Hematopoietic multipotent progenitor cell treated with erythropoietin and hydrocortisone succinate and interleukin-3 and kit ligand, for 17 days (in vitro differentiated cells): ENCODE measurements around the gene NAV2.

Source experiments
- DNase-seq: peaks from one replicate; pipeline ENCODE4 v3.0.0-alpha.2; 2015; ENCODE audit warnings: low spot score

Gene NAV2

GRCh38 chr11:19834771-19835170 lies 122.1 kb downstream of the NAV2 start:
- DNase-seq = no peak

GRCh38 chr11:19836666-19837065 lies 124.0 kb downstream of the NAV2 start:
- no peak for DNase-seq

- DNase-seq = no peak
Observed at GRCh38 chr11:19838994-19839768, 126.5 kb downstream of the NAV2 start.

DNA sequence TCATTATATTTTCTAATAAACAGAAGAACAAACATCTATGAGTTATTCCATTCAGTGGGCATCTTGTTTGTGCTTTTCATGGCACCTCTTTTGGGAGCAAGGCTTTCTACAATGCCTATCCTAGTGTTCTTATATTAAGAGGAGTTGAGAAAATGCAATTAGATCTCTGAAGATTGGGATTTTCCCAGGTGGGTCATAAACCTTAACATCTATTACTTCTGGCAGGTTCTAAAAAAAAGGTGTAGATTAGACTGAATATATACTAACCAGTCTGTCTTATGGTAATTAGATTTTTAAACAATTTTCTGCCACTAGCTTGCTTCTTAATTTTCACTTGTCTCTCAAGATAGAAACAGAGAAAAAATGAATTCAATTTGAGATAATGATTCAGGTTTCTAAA lies 128.3 kb downstream of the NAV2 start:
- no peak for DNase-seq

- no peak for DNase-seq
Observed at GRCh38 chr11:19842505-19842904, 129.9 kb downstream of the NAV2 start.

- DNase-seq = no peak
Observed at GRCh38 chr11:19843079-19843478, 130.4 kb downstream of the NAV2 start.

DNA sequence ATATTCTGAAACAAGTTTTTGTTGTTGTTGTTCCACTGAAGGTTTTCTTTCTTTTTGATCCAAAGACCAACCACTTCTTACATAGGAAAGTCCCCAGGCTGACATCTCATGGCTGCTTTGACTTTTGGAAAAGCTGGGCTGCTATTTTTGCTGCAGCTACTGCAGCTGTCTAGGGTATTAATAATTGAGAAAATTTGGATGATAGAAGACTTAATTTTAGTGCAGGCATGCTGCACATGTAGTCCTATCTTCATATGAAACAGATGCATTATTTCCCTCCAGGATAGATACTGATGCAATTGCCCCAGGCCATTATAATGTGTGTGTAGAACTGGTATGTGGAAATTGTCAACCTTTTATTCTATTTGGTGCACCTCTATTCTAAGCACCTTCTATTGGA lies 131.4 kb downstream of the NAV2 start:
- no peak for DNase-seq

DNA sequence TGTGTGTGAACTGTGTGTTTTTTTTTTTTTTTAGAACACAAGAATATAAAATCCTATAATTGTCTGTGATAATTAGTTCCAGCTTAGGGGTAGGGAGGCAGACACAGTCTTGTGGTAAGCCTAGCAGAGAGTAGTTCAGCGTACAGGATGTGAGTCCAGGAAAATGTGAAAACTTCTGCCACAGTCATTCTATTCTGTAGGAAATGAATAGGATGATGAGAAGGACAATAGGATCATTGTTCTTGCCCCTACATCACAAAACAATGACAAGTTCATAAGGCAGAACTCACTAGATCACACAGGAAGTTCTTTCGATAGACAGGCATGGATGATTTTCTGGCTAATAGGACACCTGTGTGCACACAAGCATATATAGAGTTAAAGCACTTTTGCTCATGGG lies 132.2 kb downstream of the NAV2 start:
- DNase-seq = no peak

DNA sequence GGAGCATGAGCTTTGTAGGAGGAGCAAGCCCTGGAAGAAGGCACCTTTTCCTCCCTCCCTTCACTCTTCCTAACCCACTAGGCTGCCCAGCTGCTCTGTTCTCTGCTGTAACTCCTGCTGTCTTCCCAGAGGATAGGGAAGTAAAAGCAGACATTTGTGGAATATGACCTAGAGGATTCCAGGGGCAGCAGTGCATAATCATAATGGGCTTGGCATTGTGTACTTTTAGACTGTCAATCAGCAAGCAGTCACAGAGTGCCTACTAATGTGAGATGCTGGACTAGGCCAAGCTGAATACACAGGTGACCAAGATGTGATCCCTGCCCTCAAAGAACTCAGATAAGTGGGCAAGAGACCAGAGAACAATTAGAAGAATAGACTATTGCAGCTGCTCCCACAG lies 133.0 kb downstream of the NAV2 start:
- no peak for DNase-seq

DNA sequence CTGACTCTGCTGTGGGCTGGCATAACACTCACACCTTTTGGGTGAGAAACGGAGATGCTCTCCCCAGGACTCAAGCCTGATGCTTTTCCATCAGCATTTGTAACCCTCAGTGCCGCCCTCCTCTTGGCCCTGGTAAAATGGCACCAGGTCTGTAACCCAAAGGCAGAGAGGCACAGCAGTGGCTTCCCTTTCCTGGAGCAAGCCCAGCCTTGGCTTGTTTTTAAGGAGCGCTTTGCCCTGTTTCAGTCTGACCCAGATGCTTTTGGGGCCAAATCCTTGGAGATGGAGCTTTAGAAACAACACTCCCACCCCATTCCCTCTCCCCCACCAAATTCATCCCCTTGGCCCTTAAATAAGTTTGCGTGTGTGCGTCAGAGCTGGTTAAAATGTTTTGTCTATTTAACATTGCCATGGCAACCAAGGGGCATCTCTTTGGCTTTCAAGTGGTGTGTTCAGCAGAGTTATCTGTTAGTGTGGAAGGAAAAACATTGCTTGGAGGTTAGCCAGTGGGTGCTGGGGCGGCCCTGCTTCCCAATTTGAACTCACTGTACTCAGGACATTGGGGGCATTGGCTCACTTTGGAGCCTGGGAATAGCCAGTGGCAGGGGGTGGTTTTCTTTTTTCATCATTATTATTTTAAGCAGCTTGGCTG lies 134.1 kb downstream of the NAV2 start:
- DNase-seq = no peak

- DNase-seq = no peak
Observed at GRCh38 chr11:19848219-19848618, 135.6 kb downstream of the NAV2 start.

DNA sequence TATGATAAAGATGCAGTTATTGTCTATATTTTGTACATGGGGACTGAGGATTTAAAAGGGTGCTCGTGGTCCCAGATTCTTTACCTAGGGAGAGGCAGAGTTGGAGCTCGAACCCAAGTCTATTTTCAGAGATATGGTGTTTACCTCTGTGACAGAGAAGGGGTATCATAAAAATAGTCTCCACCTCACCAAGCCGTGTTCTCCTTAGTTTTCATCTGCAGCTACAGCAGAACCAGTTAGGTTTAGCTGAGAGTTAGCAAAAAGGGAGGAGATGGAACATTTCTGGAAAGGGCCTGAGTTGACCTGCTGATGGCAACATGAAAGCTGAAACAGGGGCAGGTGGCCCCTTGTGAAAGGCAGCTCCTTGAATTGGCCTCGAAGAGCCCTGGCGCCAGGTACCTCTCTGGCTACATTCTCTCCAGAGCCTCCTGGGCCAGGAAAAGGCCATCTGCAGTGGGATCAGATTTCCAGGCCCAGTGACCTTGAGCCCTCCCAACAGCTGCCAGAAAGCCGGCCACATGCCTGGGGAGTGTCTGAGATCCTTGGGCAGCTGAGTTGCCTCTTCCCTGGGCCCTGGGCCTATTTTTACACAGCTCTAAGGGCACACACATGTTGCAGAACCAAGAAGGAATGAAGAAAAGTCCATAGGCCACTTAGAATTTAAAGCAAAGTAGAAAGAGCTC lies 136.6 kb downstream of the NAV2 start:
- no peak for DNase-seq

- no peak for DNase-seq
Observed at GRCh38 chr11:19849947-19850593, 137.4 kb downstream of the NAV2 start.

GRCh38 chr11:19852288-19852687 lies 139.7 kb downstream of the NAV2 start:
- DNase-seq = no peak

DNA sequence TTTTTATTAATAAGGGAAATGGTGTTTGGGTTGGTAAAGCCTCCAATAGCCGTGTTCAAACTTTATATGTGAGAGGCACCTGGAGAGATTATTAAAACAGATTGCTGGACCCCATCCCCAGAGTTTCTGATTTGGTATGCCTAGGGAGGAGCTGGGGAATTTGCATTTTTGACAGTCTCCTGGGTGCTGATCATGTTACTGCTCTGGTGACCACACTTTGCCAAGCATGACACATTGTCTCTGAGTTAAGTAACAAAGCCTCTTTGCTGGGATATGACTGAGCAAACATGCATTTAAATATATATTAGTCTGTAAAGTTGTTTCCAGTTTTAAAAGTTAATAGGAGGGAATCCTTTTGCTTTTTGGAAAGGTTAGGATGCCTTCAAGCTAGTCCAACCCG lies 140.4 kb downstream of the NAV2 start:
- no peak for DNase-seq

DNA sequence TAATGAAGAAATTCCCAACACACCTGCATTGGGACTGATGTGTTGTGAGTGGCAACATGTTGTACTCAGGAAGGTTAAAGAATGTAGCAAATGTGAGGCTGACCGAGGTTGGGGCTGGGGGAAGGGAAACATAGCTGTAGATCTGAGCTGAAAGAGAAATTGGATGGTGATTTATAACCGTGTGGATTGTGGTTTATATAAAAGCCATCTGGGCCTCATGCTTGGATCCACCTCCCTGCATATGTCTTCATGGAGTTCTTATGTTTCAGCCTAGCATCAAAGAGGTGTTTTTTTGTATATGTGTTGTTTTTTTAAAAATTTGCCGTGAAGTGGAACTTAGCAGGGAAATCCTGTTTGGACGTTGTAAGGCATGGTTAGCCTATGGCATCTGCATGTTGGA lies 141.3 kb downstream of the NAV2 start:
- no peak for DNase-seq

DNA sequence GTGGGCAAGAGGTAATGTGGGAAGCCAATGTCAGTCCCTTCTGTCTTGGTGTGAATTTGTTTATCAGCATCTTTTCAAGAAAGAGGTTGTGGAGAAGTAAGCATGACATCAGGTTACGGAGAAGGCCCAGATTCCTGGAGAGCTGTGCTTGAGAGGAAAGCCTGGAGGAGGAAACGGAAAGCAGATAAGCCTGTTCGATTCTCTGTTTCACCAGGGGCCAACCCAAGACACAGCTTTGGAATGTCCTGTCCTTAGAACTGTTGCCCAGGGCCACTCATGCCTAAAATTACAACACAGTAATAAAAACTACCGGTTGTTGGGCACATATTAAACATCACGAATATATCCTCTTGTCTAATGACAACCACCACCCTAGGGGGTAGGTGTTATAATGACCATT lies 148.5 kb downstream of the NAV2 start:
- no peak for DNase-seq

- DNase-seq = no peak
Observed at GRCh38 chr11:19862091-19862490, 149.5 kb downstream of the NAV2 start.

DNA sequence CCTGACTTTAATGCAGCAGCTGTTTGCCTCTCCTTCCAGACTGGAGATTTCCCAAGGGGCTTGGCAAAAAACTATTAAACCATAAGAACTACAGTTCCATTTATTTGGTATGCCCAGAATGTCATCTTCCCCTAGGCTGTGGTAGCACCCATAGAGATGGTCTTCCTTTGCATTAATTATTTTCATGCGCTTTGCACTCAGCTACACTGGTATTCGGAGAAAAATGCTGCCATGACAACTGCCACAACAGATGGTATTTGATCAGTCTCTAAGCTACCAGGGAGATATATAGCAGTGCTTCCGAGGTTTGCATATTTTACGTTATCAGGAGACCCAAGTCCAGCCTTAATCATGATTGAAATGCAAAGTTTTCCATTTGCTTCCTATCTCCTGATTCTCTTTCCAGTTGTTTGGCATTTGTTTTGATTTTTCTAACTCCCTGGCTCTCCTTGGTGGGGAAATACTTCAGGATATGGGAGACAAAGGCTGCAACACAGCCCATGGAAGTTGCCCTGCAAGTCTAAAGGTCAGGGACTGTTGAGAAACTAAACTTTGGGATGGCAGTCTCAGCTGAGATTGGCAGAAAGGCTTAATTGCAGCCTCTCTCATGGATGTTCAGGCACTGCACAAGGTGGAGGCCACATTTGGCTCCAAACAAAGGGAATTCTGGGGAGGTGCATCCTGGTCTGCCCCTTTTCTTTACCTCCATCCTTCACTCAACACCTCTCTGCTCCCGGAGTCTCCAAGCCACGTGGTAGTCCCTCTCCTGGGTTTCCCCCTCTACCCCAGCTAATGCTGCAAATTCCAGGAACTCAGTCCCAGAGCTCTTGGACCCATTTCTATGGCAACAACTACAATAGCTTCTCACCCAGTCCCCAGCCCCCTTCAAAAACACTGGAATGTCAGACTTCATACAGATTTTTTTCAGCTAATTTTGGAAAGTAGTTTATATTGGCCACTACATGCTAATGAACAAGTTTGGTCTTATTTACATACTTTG lies 151.8 kb downstream of the NAV2 start:
- DNase-seq = no peak

- no peak for DNase-seq
Observed at GRCh38 chr11:19866037-19866436, 153.4 kb downstream of the NAV2 start.

DNA sequence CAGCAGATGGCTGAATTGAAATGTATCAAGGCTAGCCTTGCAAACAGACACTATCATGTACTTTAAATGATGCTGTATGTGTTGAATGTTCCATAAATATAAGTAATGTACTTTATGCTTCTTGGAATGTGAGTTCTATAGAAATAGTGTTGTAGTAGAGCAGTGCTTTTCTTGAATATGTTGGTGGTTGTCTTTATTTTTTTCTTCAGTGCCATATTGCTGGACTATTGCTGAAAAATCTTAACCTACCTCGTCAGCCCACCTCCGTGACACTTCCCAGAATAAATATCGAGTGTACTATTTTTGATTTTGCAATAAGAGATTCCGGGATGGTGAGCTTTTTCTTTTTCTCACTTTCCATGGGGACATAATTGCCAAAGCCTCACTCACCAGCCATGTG lies 153.9 kb downstream of the NAV2 start:
- DNase-seq = no peak

GRCh38 chr11:19867064-19867463 lies 154.4 kb downstream of the NAV2 start:
- DNase-seq = no peak
